HFFc6 (cell line): ENCODE results near the gene SMURF2. TPM values are rescaled to one million over a fixed set of nuclear protein-coding genes. Genes with fewer than 3 reads are reported as not detected.

Experiments
- DNase-seq: peaks from one replicate; pipeline ENCODE4 v3.0.0-alpha.2; 2018
- H3K27ac Mint-ChIP-seq: 2 replicates; pipeline ENCODE4 v1.8.0; 2020; ENCODE audit warnings: mild to moderate bottlenecking, mixed read lengths
- H3K27me3 Mint-ChIP-seq: 2 replicates; pipeline ENCODE4 v1.8.0; 2021; ENCODE audit warnings: mild to moderate bottlenecking, moderate library complexity, mixed read lengths; ENCODE audit not compliant: insufficient read depth
- H3K36me3 Mint-ChIP-seq: 2 replicates; pipeline ENCODE4 v1.8.0; 2021; ENCODE audit warnings: low read depth, mixed read lengths
- H3K4me1 Mint-ChIP-seq: 2 replicates; pipeline ENCODE4 v1.8.0; 2020; ENCODE audit warnings: low read depth, mixed read lengths
- H3K4me3 Mint-ChIP-seq: 2 replicates; pipeline ENCODE4 v1.8.0; 2020; ENCODE audit warnings: mild to moderate bottlenecking, moderate library complexity, mixed read lengths
- H3K9me3 Mint-ChIP-seq: 2 replicates; pipeline ENCODE4 v1.8.0; 2020; ENCODE audit warnings: mild to moderate bottlenecking, mixed read lengths
- long read RNA-seq: library from polyadenylated mRNA; unstranded; transcript quantifications from one replicate; pipeline ENCODE4 v2.0.0, GENCODE V29; 2019
- total RNA-seq, 6 experiments: library from RNA; stranded (reverse); fragmentation: NEBNext Ultra II Directional; extraction: Animal tissue kit (Norgen Biotek cat#: 25700); gene quantifications; 2 replicates in 1 of 6; 3 replicates in 5 of 6; pipeline ENCODE4 v1.2.3, GENCODE V29; 2021
- TF ChIP-seq, protein P1 (sequence below): fragments of 200-600 bp; sonication (generic); IDR thresholded peaks from 2 replicates; pipeline ENCODE4 v1.5.0; 2021; ENCODE audit warnings: antibody characterized with exemption, mild to moderate bottlenecking

The SMURF2 gene
- total RNA-seq = 100 to 1,000 TPM in 3 of 6 experiments, 10 to 100 TPM in 3; 92.5 to 206 (median 99.1) TPM
- long read RNA-seq, partial matches to known transcripts = 60 of 64 reads
- long read RNA-seq, other reads (novel, unspliced or antisense) = 3 of 64 reads

DNA sequence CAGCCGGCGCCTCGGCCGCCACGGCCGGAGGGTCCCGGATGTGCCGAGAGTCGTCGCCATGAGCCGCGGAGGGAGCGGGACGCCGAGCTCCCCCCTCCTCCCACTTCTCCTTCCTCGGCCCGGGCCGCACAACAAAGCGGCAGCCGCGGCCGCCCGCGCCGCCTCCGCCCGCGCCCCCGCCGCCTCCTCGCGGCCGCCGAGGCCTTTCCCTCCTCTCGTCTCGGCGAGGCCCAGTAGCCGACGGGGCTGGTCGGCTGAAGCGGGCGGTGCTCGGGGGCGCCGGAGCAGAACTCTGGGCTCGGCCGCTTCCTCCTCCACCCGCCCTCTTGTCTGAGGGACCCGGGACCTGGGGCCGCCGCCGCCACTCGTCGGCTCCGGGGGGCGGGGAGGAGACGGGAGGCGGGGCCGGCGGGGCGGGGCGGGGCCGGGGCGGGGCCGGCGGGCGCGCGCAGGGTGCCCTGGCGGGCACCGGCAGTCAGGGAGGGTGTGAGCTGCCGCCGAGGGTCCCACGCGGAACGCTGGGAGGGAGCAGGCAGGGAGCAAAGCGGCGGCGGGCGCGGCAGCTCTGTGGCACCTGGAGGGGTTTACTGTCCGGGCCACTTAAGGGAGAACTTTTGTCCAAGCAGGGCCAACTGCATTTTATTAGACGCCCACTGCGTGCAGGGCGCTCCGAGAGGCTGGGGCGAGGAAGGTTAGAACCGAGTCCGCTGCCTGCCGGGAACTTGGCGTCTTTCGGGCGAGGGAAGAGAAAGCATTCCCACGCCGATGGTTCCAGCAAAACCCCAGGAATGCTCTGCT is at the start of gene SMURF2:
SMURF2 (minus strand) TSS at position 332 of the 798 bp plus-strand sequence. CDS start 427 bp downstream, outside the sequence.
- DNase-seq = peak; percentile 70
- Mint-ChIP-seq H3K36me3 (peaks cover 29% of the 10 kb centered on the region), H3K4me3 (peak within 1 kb of the TSS; percentile 100), H3K27me3 (peaks cover 3% of the 10 kb centered on the region; the same call in 1 of the 2 replicates), H3K4me1 (peaks cover 47% of the 10 kb centered on the region), H3K27ac (peak within 1 kb of the TSS; percentile 97), H3K9me3 (no peaks in the 10 kb centered on the region)
- TF ChIP-seq, protein P1, sequence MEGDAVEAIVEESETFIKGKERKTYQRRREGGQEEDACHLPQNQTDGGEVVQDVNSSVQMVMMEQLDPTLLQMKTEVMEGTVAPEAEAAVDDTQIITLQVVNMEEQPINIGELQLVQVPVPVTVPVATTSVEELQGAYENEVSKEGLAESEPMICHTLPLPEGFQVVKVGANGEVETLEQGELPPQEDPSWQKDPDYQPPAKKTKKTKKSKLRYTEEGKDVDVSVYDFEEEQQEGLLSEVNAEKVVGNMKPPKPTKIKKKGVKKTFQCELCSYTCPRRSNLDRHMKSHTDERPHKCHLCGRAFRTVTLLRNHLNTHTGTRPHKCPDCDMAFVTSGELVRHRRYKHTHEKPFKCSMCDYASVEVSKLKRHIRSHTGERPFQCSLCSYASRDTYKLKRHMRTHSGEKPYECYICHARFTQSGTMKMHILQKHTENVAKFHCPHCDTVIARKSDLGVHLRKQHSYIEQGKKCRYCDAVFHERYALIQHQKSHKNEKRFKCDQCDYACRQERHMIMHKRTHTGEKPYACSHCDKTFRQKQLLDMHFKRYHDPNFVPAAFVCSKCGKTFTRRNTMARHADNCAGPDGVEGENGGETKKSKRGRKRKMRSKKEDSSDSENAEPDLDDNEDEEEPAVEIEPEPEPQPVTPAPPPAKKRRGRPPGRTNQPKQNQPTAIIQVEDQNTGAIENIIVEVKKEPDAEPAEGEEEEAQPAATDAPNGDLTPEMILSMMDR = no peak; the same call in 1 of the 2 replicates

DNA sequence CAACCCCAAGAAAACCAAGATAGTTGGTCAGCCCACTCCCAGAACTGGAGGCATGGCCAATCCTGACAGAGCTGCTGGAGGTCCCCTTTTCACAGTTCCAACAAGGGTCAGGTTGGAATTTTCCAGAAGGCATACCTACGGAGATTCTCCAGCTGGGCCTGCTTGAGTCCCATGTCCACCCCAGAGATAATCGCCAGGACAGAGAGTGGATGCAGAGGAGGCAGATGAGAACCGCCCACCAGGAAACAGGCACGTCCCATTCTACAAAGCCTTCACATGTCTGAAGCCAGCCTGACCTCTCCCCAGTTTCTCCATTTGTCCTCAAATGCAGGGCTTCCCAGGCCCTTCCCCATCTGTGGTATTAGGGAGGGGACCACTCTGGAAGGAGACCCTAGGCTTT is 47.4 kb upstream of the SMURF2 start:
- peaks cover 87% of the 10 kb centered on the region for H3K4me1 Mint-ChIP-seq
- no peak overlapping the region for H3K4me3 Mint-ChIP-seq
- H3K27ac Mint-ChIP-seq = peak overlapping the region; percentile 97
- H3K27me3 Mint-ChIP-seq = peaks cover 4% of the 10 kb centered on the region
- peaks cover 8% of the 10 kb centered on the region; the same call in 1 of the 2 replicates for H3K36me3 Mint-ChIP-seq
- TF ChIP-seq, protein P1 = no peak
- H3K9me3 Mint-ChIP-seq = no peaks in the 10 kb centered on the region; the same call in 1 of the 2 replicates
- DNase-seq = no peak

DNA sequence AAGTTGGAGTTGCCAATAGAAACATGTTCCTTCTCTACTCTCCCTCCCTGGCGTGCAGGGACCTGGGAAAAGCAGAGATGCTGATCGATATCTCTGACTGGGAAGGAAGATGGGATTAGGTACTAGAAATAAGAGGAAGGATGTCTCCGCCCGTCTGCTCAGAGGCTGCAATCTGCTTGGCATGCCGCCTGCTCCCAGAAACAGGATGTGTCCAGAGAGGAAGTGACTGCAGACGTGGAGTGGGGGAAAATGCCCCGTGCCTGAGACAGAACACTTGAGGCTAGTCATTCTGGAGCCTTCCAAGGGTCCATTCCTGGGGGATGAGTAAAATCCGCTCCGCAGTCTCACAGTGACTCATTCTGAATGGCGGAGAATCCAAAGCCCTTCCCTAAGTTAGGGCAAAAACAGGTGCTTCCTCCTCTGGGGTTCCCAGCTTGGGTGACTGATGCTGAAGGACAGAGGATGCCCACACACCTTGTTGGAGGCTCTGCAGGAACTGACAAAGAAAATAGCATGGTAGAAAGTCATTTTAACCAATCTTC is 45.0 kb upstream of the SMURF2 start:
- no peaks in the 10 kb centered on the region; the same call in 1 of the 2 replicates for H3K27me3 Mint-ChIP-seq
- TF ChIP-seq, protein P1 = no peak
- H3K4me3 Mint-ChIP-seq = peak overlapping the region; percentile 45
- H3K27ac Mint-ChIP-seq = peak overlapping the region; percentile 97
- peaks cover 77% of the 10 kb centered on the region for H3K4me1 Mint-ChIP-seq
- DNase-seq = peak; percentile 99
- peaks cover 6% of the 10 kb centered on the region for H3K9me3 Mint-ChIP-seq
- peaks cover 19% of the 10 kb centered on the region for H3K36me3 Mint-ChIP-seq

DNA sequence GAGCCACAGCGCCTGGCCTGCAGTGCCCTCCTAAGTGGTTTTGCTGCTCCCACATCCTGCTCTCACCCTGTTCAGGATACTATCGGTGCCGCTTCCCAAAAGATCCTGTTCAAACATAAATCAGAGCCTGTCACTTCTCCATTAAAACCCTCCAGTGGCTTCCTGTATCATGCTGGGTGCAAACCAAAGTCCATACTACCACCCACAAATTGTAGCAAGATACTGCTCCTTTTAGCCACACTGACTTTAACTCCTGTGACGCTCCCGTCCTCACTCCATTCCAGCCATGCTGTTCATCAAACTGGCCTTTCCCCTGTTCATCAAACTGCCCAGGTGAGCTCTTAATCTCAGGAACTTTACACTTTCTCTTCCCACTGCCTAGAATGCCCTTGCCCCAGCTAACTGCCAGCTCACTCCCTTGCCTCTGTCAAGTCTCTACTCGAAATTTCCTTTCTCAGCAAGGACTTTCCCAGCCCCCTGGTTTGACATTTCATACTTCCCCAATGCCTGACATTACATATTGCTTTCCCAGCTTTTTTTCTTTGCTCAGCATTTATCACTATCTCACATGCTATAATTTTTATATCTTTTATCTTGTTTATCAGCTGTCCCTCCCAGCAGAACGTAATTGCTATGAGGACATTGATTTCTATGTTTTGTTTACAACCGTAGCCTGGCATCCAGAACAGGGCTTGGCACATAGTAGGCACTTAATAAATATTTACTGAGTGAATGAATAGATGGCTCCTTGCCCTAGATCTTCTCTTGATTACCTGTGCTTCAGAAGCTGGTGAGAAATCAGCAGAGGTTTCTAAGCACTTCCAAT is 44.3 kb upstream of the SMURF2 start:
- peak; percentile 87 for DNase-seq
- TF ChIP-seq, protein P1 = no peak
- Mint-ChIP-seq H3K4me1 (peaks cover 72% of the 10 kb centered on the region), H3K27ac (peak overlapping the region; percentile 97), H3K27me3 (no peaks in the 10 kb centered on the region; the same call in 1 of the 2 replicates), H3K9me3 (peaks cover 6% of the 10 kb centered on the region), H3K36me3 (peaks cover 18% of the 10 kb centered on the region), H3K4me3 (peak overlapping the region; percentile 45)

DNA sequence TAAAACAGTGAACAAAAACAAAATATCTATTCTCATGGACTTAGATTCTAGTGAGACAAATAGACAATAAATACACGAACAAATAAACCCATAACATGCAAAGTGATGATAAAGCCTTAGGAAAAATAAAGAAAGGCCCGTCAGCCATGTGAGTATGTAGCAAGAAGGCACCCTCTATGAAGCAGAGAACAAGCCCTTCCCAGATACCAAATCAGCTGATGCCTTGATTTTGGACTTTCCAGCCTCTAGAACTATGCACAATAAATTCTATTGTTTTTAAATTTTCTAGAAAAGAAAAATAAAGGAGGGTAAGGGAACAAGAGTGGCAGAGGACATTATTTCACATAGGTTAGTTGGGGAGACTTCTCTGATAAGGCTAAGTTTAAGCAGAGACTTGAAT is 40.7 kb upstream of the SMURF2 start:
- Mint-ChIP-seq H3K4me1 (peaks cover 73% of the 10 kb centered on the region), H3K36me3 (peaks cover 14% of the 10 kb centered on the region), H3K27me3 (no peaks in the 10 kb centered on the region; the same call in 1 of the 2 replicates), H3K27ac (no peak overlapping the region), H3K4me3 (no peak overlapping the region), H3K9me3 (peaks cover 6% of the 10 kb centered on the region)
- TF ChIP-seq, protein P1 = no peak
- DNase-seq = no peak
